ENCODE measurements around the gene MTARC1.

DNA sequence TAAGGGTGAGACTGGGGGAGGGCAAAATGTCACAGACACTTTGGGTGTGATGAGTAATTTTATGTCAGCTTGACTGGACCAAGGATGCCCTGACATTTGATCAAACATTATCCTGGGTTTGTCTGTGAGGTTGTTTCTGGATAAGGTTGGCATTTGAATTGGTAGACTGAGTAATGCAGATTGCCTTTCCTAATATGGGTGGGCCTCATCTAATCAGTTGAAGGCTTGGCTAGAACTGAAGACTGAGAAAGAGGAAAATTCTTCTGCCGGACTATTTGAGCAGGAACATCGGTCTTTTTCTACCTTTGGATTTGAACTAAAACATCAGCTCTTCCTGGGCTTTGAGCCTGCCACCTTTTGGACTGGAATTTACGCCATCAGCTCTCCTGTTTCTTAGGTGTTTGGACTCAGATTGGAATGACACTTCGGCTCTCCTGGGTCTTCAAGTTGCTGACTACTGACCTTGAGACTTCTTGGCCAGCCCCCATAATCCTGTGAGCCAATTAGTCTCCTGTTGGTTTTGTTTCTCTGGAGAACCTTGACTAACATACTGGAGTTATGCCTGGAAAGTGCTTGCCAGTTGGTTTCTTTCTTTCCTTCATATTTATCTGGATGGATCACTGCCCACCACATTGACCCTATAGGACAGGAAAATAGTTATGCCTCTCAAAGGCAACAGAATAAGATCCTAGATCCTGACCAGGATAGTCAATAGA is 47.6 kb downstream of the MTARC1 start:
- TF ChIP-seq, protein P1, sequence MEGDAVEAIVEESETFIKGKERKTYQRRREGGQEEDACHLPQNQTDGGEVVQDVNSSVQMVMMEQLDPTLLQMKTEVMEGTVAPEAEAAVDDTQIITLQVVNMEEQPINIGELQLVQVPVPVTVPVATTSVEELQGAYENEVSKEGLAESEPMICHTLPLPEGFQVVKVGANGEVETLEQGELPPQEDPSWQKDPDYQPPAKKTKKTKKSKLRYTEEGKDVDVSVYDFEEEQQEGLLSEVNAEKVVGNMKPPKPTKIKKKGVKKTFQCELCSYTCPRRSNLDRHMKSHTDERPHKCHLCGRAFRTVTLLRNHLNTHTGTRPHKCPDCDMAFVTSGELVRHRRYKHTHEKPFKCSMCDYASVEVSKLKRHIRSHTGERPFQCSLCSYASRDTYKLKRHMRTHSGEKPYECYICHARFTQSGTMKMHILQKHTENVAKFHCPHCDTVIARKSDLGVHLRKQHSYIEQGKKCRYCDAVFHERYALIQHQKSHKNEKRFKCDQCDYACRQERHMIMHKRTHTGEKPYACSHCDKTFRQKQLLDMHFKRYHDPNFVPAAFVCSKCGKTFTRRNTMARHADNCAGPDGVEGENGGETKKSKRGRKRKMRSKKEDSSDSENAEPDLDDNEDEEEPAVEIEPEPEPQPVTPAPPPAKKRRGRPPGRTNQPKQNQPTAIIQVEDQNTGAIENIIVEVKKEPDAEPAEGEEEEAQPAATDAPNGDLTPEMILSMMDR (IDR thresholded peaks at IDR 0.05) = no peak
- TF ChIP-seq EZH2 (IDR thresholded peaks at IDR 0.05; ENCODE audit: borderline replicate concordance, insufficient read depth, low read depth, low read length, poor library complexity, severe bottlenecking) = no peak

Measured in B cell (primary cell).